HG02884 (cell line): ENCODE data around the gene ZNF302.
A peak's percentile ranks its signal among the peaks of the same experiment; 100 is the strongest.
"Not testable (repeated sequence)": the region's sequence is repeated elsewhere in the genome, so short reads cannot be mapped to it uniquely, and the experiment has no call there.

Experiments
- ATAC-seq: cut with Tn5 transposase; IDR thresholded peaks from one replicate; pipeline ENCODE4 v1.9.1; 2021; ENCODE audit warnings: mild to moderate bottlenecking, moderate library complexity; ENCODE audit not compliant: unreplicated experiment

The ZNF302 gene

GRCh38 chr19:34669305-34669704 is 8.2 kb upstream of the ZNF302 start:
- ATAC-seq: no peak

- no peak for ATAC-seq
Observed at GRCh38 chr19:34671972-34672371, 5.5 kb upstream of the ZNF302 start.

- no peak for ATAC-seq
Observed at GRCh38 chr19:34673590-34673989, 3.9 kb upstream of the ZNF302 start.

- no peak for ATAC-seq
Observed at GRCh38 chr19:34675250-34675649, 2.2 kb upstream of the ZNF302 start.

- ATAC-seq: no peak
Observed at GRCh38 chr19:34675919-34676318, 1.6 kb upstream of the ZNF302 start.

GRCh38 chr19:34676697-34677385 is 637 bp upstream of the ZNF302 start, which contains the start of gene SCGB2B2:
SCGB2B2 (minus strand) TSS chr19:34677159; CDS start chr19:34594563, 82,596 bp downstream.
- peak; percentile 56 for ATAC-seq

GRCh38 chr19:34678085-34678412 is 571 bp downstream of the ZNF302 start:
- no peak for ATAC-seq

GRCh38 chr19:34678421-34678820 is 943 bp downstream of the ZNF302 start:
- ATAC-seq: no peak

GRCh38 chr19:34681478-34681877 is 4.0 kb downstream of the ZNF302 start:
- no peak for ATAC-seq

- ATAC-seq: not testable (repeated sequence)
Observed at GRCh38 chr19:34685266-34685665, 7.8 kb downstream of the ZNF302 start.

GRCh38 chr19:34686455-34686854 is 9.0 kb downstream of the ZNF302 start:
- no peak for ATAC-seq

GRCh38 chr19:34687348-34687747 is 9.9 kb downstream of the ZNF302 start:
- no peak for ATAC-seq

GRCh38 chr19:34688592-34688991 is 11.1 kb downstream of the ZNF302 start:
- no peak for ATAC-seq

GRCh38 chr19:34690372-34690771 is 12.9 kb downstream of the ZNF302 start:
- ATAC-seq: no peak

GRCh38 chr19:34692549-34692948 is 15.1 kb downstream of the ZNF302 start:
- ATAC-seq: no peak

GRCh38 chr19:34707661-34708060 is 30.2 kb downstream of the ZNF302 start:
- ATAC-seq: no peak

- no peak for ATAC-seq
Observed at GRCh38 chr19:34711890-34712289, 34.4 kb downstream of the ZNF302 start.

GRCh38 chr19:34712395-34713261 is 35.1 kb downstream of the ZNF302 start:
- no peak for ATAC-seq

GRCh38 chr19:34713262-34713637 is 35.8 kb downstream of the ZNF302 start:
- no peak for ATAC-seq

GRCh38 chr19:34715357-34715756 is 37.9 kb downstream of the ZNF302 start:
- no peak for ATAC-seq

- no peak for ATAC-seq
Observed at GRCh38 chr19:34722353-34722752, 44.9 kb downstream of the ZNF302 start.

GRCh38 chr19:34725400-34725799 is 47.9 kb downstream of the ZNF302 start:
- ATAC-seq: no peak
